H1 (cell line): ENCODE results near the gene NT5M. TPM values are rescaled to one million over a fixed set of nuclear protein-coding genes. Genes with fewer than 3 reads are reported as not detected.

Experiments used
- CTCF ChIA-PET: fragments of 300-600 bp; sonication (Branson Sonifier 250); formaldehyde crosslinking; loops from one replicate; lab custom pipeline; 2021; ENCODE audit not compliant: partially characterized antibody; lab: Charles Lee
- POLR2A ChIA-PET: fragments of 300-600 bp; sonication (Branson Sonifier 250); formaldehyde crosslinking; loops from one replicate; lab custom pipeline; 2021; ENCODE audit warnings: inconsistent platforms; ENCODE audit not compliant: partially characterized antibody; lab: Charles Lee
- DNase-seq, 2 experiments: peaks; one replicate each; pipeline versions ENCODE4 v3.0.0 to v3.0.0-alpha.2; 2010 to 2022; ENCODE audit warnings: low spot score in 2 of 2, low read depth in 1 of 2, mixed read lengths in 1 of 2
- FAIRE-seq: peaks from 2 replicates; lab custom pipeline; 2011; peaks lifted over from hg19 to GRCh38; lab: Jason Lieb, UNC
- H2AFZ ChIP-seq: 2 replicates; pipeline ENCODE4 v1.8.1; 2012; ENCODE audit warnings: low read length, inconsistent platforms
- H2AK5ac ChIP-seq: 2 replicates; pipeline ENCODE4 v1.6.1; 2013; ENCODE audit warnings: low read depth, low read length
- H2BK120ac ChIP-seq: replicated peaks from 2 replicates; pipeline ENCODE3; 2013; ENCODE audit warnings: low read depth, low read length, inconsistent platforms
- H2BK12ac ChIP-seq: 2 replicates; pipeline ENCODE4 v1.6.1; 2013; ENCODE audit warnings: low read depth, low read length
- H2BK15ac ChIP-seq: 2 replicates; pipeline ENCODE4 v1.6.1; 2013; ENCODE audit warnings: low read length
- H2BK20ac ChIP-seq: 2 replicates; pipeline ENCODE4 v1.6.1; 2013; ENCODE audit warnings: low read length
- H2BK5ac ChIP-seq: 2 replicates; pipeline ENCODE4 v1.6.1; 2013; ENCODE audit warnings: low read depth, low read length
- H3K14ac ChIP-seq: 2 replicates; pipeline ENCODE4 v1.6.1; 2013; ENCODE audit warnings: inconsistent platforms; ENCODE audit not compliant: insufficient read length
- H3K18ac ChIP-seq: 2 replicates; pipeline ENCODE4 v1.6.1; 2013; ENCODE audit warnings: low read length; ENCODE audit errors: extremely low read depth
- H3K23ac ChIP-seq: 2 replicates; pipeline ENCODE4 v1.6.1; 2013; ENCODE audit warnings: inconsistent platforms; ENCODE audit not compliant: insufficient read length
- H3K23me2 ChIP-seq: 2 replicates; pipeline ENCODE4 v1.6.1; 2013; ENCODE audit warnings: low read depth, low read length
- H3K27ac ChIP-seq: 2 replicates; pipeline ENCODE4 v1.6.1; 2011; ENCODE audit warnings: low read depth, low read length, inconsistent platforms
- H3K27me3 ChIP-seq, 4 experiments: replicated peaks in 1 of 4; 1 replicate in 1 of 4; 2 replicates in 3 of 4; pipeline versions ENCODE4 v1.6.1 to v1.8.1; 2011 to 2013; ENCODE audit warnings: low read length in 3 of 4, mild to moderate bottlenecking in 3 of 4, inconsistent platforms in 2 of 4, mixed read lengths in 2 of 4, moderate library complexity in 1 of 4; ENCODE audit not compliant: control insufficient read depth in 3 of 4, insufficient read depth in 3 of 4; ENCODE audit errors: extremely low read depth in 1 of 4
- H3K36me3 ChIP-seq, 4 experiments: 2 replicates each; pipeline versions ENCODE4 v1.6.1 to v1.8.1; 2011 to 2013; ENCODE audit warnings: mild to moderate bottlenecking in 4 of 4, low read length in 3 of 4, moderate library complexity in 2 of 4, control low read depth in 1 of 4, inconsistent platforms in 1 of 4; ENCODE audit not compliant: insufficient read depth in 4 of 4, control insufficient read depth in 2 of 4
- H3K4ac ChIP-seq: replicated peaks from 2 replicates; pipeline ENCODE3; 2013; ENCODE audit warnings: low read length, low read depth, mixed read lengths, inconsistent platforms; ENCODE audit not compliant: insufficient read length
- H3K4me1 ChIP-seq, 4 experiments: replicated peaks in 1 of 4; 1 replicate in 1 of 4; 2 replicates in 3 of 4; pipeline versions ENCODE4 v1.6.1 to v1.8.1; 2011 to 2013; ENCODE audit warnings: low read length in 3 of 4, inconsistent platforms in 2 of 4, mixed read lengths in 1 of 4; ENCODE audit not compliant: insufficient read depth in 4 of 4, control insufficient read depth in 3 of 4
- H3K4me2 ChIP-seq, 2 experiments: 2 replicates each; pipeline versions ENCODE4 v1.6.1 to v1.8.1; 2011 to 2013; ENCODE audit warnings: low read depth in 2 of 2, low read length in 2 of 2, control low read depth in 1 of 2, inconsistent platforms in 1 of 2, mild to moderate bottlenecking in 1 of 2; ENCODE audit not compliant: insufficient read depth in 1 of 2
- H3K4me3 ChIP-seq, 4 experiments: fragments of 200-600, 300-600 bp in 1 of 4; sonication (generic), shearing (Covaris generic), sonication (Bioruptor Twin) in 1 of 4; 2 replicates each; pipeline versions ENCODE4 v1.5.1 to v1.8.1; 2011 to 2016; ENCODE audit warnings: low read length in 4 of 4, low read depth in 3 of 4, control low read depth in 2 of 4, inconsistent platforms in 2 of 4, mild to moderate bottlenecking in 2 of 4, mixed read lengths in 1 of 4, moderate library complexity in 1 of 4; ENCODE audit not compliant: insufficient read depth in 2 of 4; ENCODE audit errors: extremely low read depth in 1 of 4
- H3K56ac ChIP-seq: replicated peaks from 2 replicates; pipeline ENCODE3; 2013; ENCODE audit warnings: low read depth, mild to moderate bottlenecking, mixed read lengths, low read length, inconsistent platforms; ENCODE audit not compliant: insufficient read length
- H3K79me1 ChIP-seq: 2 replicates; pipeline ENCODE4 v1.6.1; 2013; ENCODE audit warnings: low read depth, low read length, control low read depth
- H3K79me2 ChIP-seq, 2 experiments: 2 replicates each; pipeline versions ENCODE4 v1.6.1 to v1.8.1; 2012 to 2013; ENCODE audit warnings: low read length in 2 of 2, mild to moderate bottlenecking in 2 of 2, inconsistent platforms in 1 of 2; ENCODE audit not compliant: insufficient read depth in 2 of 2, control insufficient read depth in 1 of 2
- H3K9ac ChIP-seq, 4 experiments: replicated peaks in 1 of 4; 1 replicate in 1 of 4; 2 replicates in 3 of 4; pipeline versions ENCODE4 v1.6.1 to v1.8.1; 2011 to 2013; ENCODE audit warnings: low read depth in 3 of 4, low read length in 3 of 4, control low read depth in 2 of 4, mild to moderate bottlenecking in 2 of 4, moderate library complexity in 2 of 4, inconsistent platforms in 1 of 4; ENCODE audit errors: extremely low read depth in 1 of 4
- H3K9me3 ChIP-seq, 2 experiments: 2 replicates each; pipeline versions ENCODE4 v1.6.1 to v1.8.1; 2012 to 2013; ENCODE audit warnings: mild to moderate bottlenecking in 2 of 2, moderate library complexity in 2 of 2, control low read depth in 1 of 2, inconsistent platforms in 1 of 2, low read depth in 1 of 2, low read length in 1 of 2, mixed read lengths in 1 of 2; ENCODE audit not compliant: insufficient read depth in 2 of 2
- H4K20me1 ChIP-seq, 2 experiments: replicated peaks in 1 of 2; 2 replicates each; pipeline versions ENCODE3 to v1.8.1; 2011 to 2013; ENCODE audit warnings: inconsistent platforms in 2 of 2, low read length in 2 of 2, mild to moderate bottlenecking in 1 of 2; ENCODE audit not compliant: insufficient read depth in 2 of 2, control insufficient read depth in 1 of 2
- H4K5ac ChIP-seq: 2 replicates; pipeline ENCODE4 v1.6.1; 2013; ENCODE audit warnings: low read length, low read depth, mixed read lengths, inconsistent platforms; ENCODE audit not compliant: insufficient read length
- H4K8ac ChIP-seq: 2 replicates; pipeline ENCODE4 v1.8.0; 2013; ENCODE audit warnings: mild to moderate bottlenecking, moderate library complexity, low read length, inconsistent platforms; ENCODE audit not compliant: insufficient read depth; ENCODE audit errors: extremely low read depth
- H4K91ac ChIP-seq: replicated peaks from 2 replicates; pipeline ENCODE3; 2013; ENCODE audit warnings: low read length, mixed read lengths, inconsistent platforms; ENCODE audit not compliant: insufficient read length
- BRCA1 ChIP-seq: IDR thresholded peaks from 2 replicates; pipeline ENCODE4 v1.6.1; 2012; ENCODE audit warnings: low read depth, low read length, improper control_type of control experiment
- EGR1 ChIP-seq: IDR thresholded peaks from 2 replicates; pipeline ENCODE4 v1.6.1; 2011; ENCODE audit warnings: low read depth, low read length, borderline replicate concordance
- GABPA ChIP-seq: IDR thresholded peaks from 2 replicates; pipeline ENCODE4 v1.6.1; 2011; ENCODE audit warnings: mild to moderate bottlenecking, low read length, moderate library complexity, borderline replicate concordance; ENCODE audit not compliant: insufficient read depth
- HDAC2 ChIP-seq, 2 experiments: fragments of 300-600 bp in 1 of 2; sonication (generic) in 1 of 2; IDR thresholded peaks; 2 replicates each; pipeline ENCODE4 v1.6.1; 2011 to 2012; ENCODE audit warnings: low read depth in 2 of 2, low read length in 2 of 2, mild to moderate bottlenecking in 2 of 2, moderate library complexity in 2 of 2, borderline replicate concordance in 1 of 2, inconsistent platforms in 1 of 2
- KDM1A ChIP-seq: fragments of 200-600, 300-600 bp; sonication (generic); IDR thresholded peaks from 2 replicates; pipeline ENCODE4 v1.7.1; 2016; ENCODE audit warnings: mild to moderate bottlenecking, low read length, borderline replicate concordance
- MAFK ChIP-seq: IDR thresholded peaks from 2 replicates; pipeline ENCODE4 v1.6.1; 2012; ENCODE audit warnings: low read depth, mild to moderate bottlenecking, improper control_type of control experiment, low read length
- NANOG ChIP-seq: IDR thresholded peaks from 2 replicates; pipeline ENCODE4 v1.6.1; 2011; ENCODE audit warnings: low read length, low read depth, mild to moderate bottlenecking, inconsistent platforms; ENCODE audit not compliant: insufficient read depth, poor library complexity, severe bottlenecking
- NRF1 ChIP-seq: IDR thresholded peaks from 2 replicates; pipeline ENCODE4 v1.6.1; 2011; ENCODE audit warnings: mild to moderate bottlenecking, low read depth, low read length, improper control_type of control experiment
- POU5F1 ChIP-seq: IDR thresholded peaks from 2 replicates; pipeline ENCODE4 v1.6.1; 2011; ENCODE audit warnings: low read depth, mild to moderate bottlenecking, low read length, moderate library complexity
- SP2 ChIP-seq: IDR thresholded peaks from 2 replicates; pipeline ENCODE4 v1.6.1; 2012; ENCODE audit warnings: mild to moderate bottlenecking, low read length, inconsistent platforms
- TAF1 ChIP-seq: IDR thresholded peaks from 2 replicates; pipeline ENCODE4 v1.6.1; 2011; ENCODE audit warnings: mild to moderate bottlenecking, low read depth, low read length
- WGBS, 2 experiments: shearing (Covaris generic) in 1 of 2; methylation state at CpG; one replicate each; pipeline versions ENCODE4 v1.1.6 to v1.1.7; 2013 to 2015; ENCODE audit warnings: low lambda C conversion rate in 2 of 2, mixed read lengths in 2 of 2, inconsistent platforms in 1 of 2, low coverage in 1 of 2, missing lambda C conversion rate in 1 of 2; ENCODE audit not compliant: insufficient replicate concordance in 2 of 2, insufficient coverage in 1 of 2, insufficient read length in 1 of 2; ENCODE audit errors: extremely low coverage in 1 of 2, missing lambda C conversion rate in 1 of 2; 5-methylcytosine and 5-hydroxymethylcytosine counted together
- polyA plus RNA-seq, 7 experiments: library from polyadenylated mRNA; depleted of rRNA in 3 of 7; stranded (reverse) in 5 of 7; unstranded in 2 of 7; fragments of >200 nt in 5 of 7; fragments of 200-250 nt in 2 of 7; gene quantifications; 1 replicate in 5 of 7; 2 replicates in 1 of 7; 4 replicates in 1 of 7; pipeline versions ENCODE4 v1.2.1 to v1.2.3, GENCODE V29; 2011 to 2013; ENCODE audit warnings: missing spikeins in 2 of 7, mixed read lengths in 2 of 7
- total RNA-seq: library from RNA; stranded (reverse); fragmentation: NEBNext Ultra II Directional; extraction: Animal tissue kit (Norgen Biotek cat#: 25700); gene quantifications from 2 replicates; pipeline ENCODE4 v1.2.1, GENCODE V29; 2021
- TF ChIP-seq, protein P1 (sequence below): IDR thresholded peaks from 2 replicates; pipeline ENCODE4 v1.6.1; 2012; ENCODE audit warnings: inconsistent platforms

The NT5M gene
- total and polyA plus RNA-seq, 2 of the 8 experiments (the other 6 are each of a cell fraction or from before 2014, with no cell fraction given) = 7.6 to 18.2 TPM

DNA sequence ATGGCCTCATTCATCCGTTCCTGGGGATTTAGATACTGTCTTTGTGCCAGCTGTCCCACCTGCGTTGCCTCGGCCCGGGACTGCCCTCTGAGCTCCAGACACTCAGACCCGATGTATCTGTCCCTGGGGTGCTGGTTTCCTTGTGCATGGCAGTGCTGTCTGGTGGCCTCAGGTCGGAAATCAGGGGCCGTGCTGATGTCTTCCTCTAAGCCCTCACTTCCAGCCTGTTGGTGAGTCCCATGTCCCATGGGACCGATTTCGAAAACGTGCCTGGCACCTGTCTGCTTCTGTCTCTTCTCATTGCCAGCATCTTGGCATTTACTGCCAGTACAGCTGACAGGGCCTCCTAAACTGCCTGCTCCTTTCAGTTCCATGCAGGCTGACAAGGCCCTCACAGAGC, 22.1 kb downstream of the NT5M start:
- Histone ChIP-seq H4K5ac (no peak overlapping the region), H2AFZ (no peak overlapping the region), H3K27ac (no peak overlapping the region), H2BK15ac (no peak overlapping the region), H2BK20ac (no peak overlapping the region), H3K9me3 (no peaks in the 10 kb centered on the region), H3K4me1 (no peaks in the 10 kb centered on the region), H3K79me2 (no peaks in the 10 kb centered on the region), H3K4me2 (no peak overlapping the region), H3K23ac (no peak overlapping the region), H3K4ac (no peak overlapping the region), H2BK5ac (no peak overlapping the region), H2BK12ac (no peak overlapping the region), H4K8ac (no peak overlapping the region), H3K79me1 (no peaks in the 10 kb centered on the region), H2BK120ac (no peak overlapping the region), H2AK5ac (no peak overlapping the region), H3K36me3 (no peaks in the 10 kb centered on the region; a peak in 1 of 8 replicates), H3K4me3 (no peak overlapping the region), H3K9ac (no peak overlapping the region), H3K14ac (no peak overlapping the region), H3K18ac (no peak overlapping the region), H3K23me2 (no peaks in the 10 kb centered on the region), H4K91ac (no peak overlapping the region), H4K20me1 (peaks cover 0 to 3% of the 10 kb centered on the region in 2 experiments), H3K27me3 (no peaks in the 10 kb centered on the region), H3K56ac (no peak overlapping the region)
- POLR2A ChIA-PET = no interaction called here
- WGBS, 2 experiments = 94% methylated on average over 10 of the region's 10 CpGs; no CpG with 5 or more reads in 1 of the 2 experiments
- no peak for FAIRE-seq
- DNase-seq = no peak
- CTCF ChIA-PET = interaction anchor here (0.6 kb wide), 1 partner anchor 471 kb away, joined by 6 read pairs; no protein-coding TSS in a partner anchor
- TF ChIP-seq NANOG = no peak
- TF ChIP-seq GABPA = no peak
- no peak for TF ChIP-seq SP2
- TF ChIP-seq KDM1A = no peak
- TF ChIP-seq EGR1 = no peak
- no peak for TF ChIP-seq HDAC2 (IDR thresholded peaks at IDR 0.05; ENCODE audit: borderline replicate concordance in 1 of 2, low read depth in 2 of 2, low read length in 2 of 2)
- no peak for TF ChIP-seq NRF1
- no peak for TF ChIP-seq POU5F1
- TF ChIP-seq BRCA1 = no peak
- no peak for TF ChIP-seq MAFK
- TF ChIP-seq, protein P1, sequence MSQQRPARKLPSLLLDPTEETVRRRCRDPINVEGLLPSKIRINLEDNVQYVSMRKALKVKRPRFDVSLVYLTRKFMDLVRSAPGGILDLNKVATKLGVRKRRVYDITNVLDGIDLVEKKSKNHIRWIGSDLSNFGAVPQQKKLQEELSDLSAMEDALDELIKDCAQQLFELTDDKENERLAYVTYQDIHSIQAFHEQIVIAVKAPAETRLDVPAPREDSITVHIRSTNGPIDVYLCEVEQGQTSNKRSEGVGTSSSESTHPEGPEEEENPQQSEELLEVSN = no peak
- no peak for TF ChIP-seq TAF1
